Astrocyte (in vitro differentiated cells and primary cell): ENCODE measurements around the gene FOS. TPM values are rescaled to one million over a fixed set of nuclear protein-coding genes. Genes with fewer than 3 reads are reported as not detected.

Source experiments
- DNase-seq: peaks from one replicate; pipeline ENCODE4 v3.0.0-alpha.2; 2010; ENCODE audit warnings: low read depth
- FAIRE-seq: peaks from 2 replicates; lab custom pipeline; 2011; peaks lifted over from hg19 to GRCh38; lab: Jason Lieb, UNC
- H2AFZ ChIP-seq: 2 replicates; pipeline ENCODE4 v1.6.0; 2012; ENCODE audit warnings: low read depth, low read length, inconsistent platforms
- H3K27ac ChIP-seq: 2 replicates; pipeline ENCODE4 v1.5.1; 2011; ENCODE audit warnings: low read depth, low read length, inconsistent platforms
- H3K27me3 ChIP-seq: 2 replicates; pipeline ENCODE4 v1.6.0; 2011; ENCODE audit warnings: low read length, inconsistent platforms; ENCODE audit not compliant: insufficient read depth
- H3K36me3 ChIP-seq: 2 replicates; pipeline ENCODE4 v1.5.1; 2011; ENCODE audit warnings: low read length, inconsistent platforms; ENCODE audit not compliant: insufficient read depth
- H3K4me1 ChIP-seq: 2 replicates; pipeline ENCODE4 v1.5.1; 2011; ENCODE audit warnings: low read length, inconsistent platforms; ENCODE audit not compliant: insufficient read depth
- H3K4me2 ChIP-seq: 2 replicates; pipeline ENCODE4 v1.6.0; 2012; ENCODE audit warnings: low read length, inconsistent platforms
- H3K4me3 ChIP-seq: 2 replicates; pipeline ENCODE4 v1.5.1; 2011; ENCODE audit warnings: low read depth, mild to moderate bottlenecking, low read length, inconsistent platforms; ENCODE audit not compliant: insufficient read depth
- H3K79me2 ChIP-seq: 2 replicates; pipeline ENCODE4 v1.6.0; 2012; ENCODE audit warnings: mild to moderate bottlenecking, low read length, inconsistent platforms; ENCODE audit not compliant: insufficient read depth
- H3K9ac ChIP-seq: 2 replicates; pipeline ENCODE4 v1.6.0; 2012; ENCODE audit warnings: mild to moderate bottlenecking, low read length, inconsistent platforms
- H3K9me3 ChIP-seq: 2 replicates; pipeline ENCODE4 v1.5.1; 2012; ENCODE audit warnings: low read depth, mild to moderate bottlenecking, low read length, inconsistent platforms; ENCODE audit not compliant: insufficient read depth
- H4K20me1 ChIP-seq: 2 replicates; pipeline ENCODE4 v1.6.0; 2012; ENCODE audit warnings: low read length, inconsistent platforms; ENCODE audit not compliant: insufficient read depth
- H3K27ac Mint-ChIP-seq: one replicate; pipeline ENCODE4 v1.8.0; 2021; ENCODE audit warnings: mild to moderate bottlenecking, mixed read lengths; ENCODE audit not compliant: unreplicated experiment
- H3K27me3 Mint-ChIP-seq: one replicate; pipeline ENCODE4 v1.8.0; 2021; ENCODE audit warnings: low read depth, mixed read lengths; ENCODE audit not compliant: unreplicated experiment
- H3K36me3 Mint-ChIP-seq: one replicate; pipeline ENCODE4 v1.8.0; 2021; ENCODE audit warnings: low read depth, mixed read lengths; ENCODE audit not compliant: unreplicated experiment
- H3K4me1 Mint-ChIP-seq: one replicate; pipeline ENCODE4 v1.8.0; 2021; ENCODE audit warnings: low read depth, mixed read lengths; ENCODE audit not compliant: unreplicated experiment
- H3K4me3 Mint-ChIP-seq: one replicate; pipeline ENCODE4 v1.8.0; 2021; ENCODE audit warnings: mild to moderate bottlenecking, moderate library complexity, mixed read lengths; ENCODE audit not compliant: unreplicated experiment
- H3K9me3 Mint-ChIP-seq: one replicate; pipeline ENCODE4 v1.8.0; 2021; ENCODE audit warnings: mild to moderate bottlenecking, mixed read lengths; ENCODE audit not compliant: unreplicated experiment
- EZH2 ChIP-seq: IDR thresholded peaks from 2 replicates; pipeline ENCODE4 v1.6.1; 2012; ENCODE audit warnings: mild to moderate bottlenecking, low read length, inconsistent platforms; ENCODE audit not compliant: insufficient read depth
- total RNA-seq: library from RNA; stranded (reverse); gene quantifications from 2 replicates; pipeline ENCODE4 v1.2.1, GENCODE V29; 2021
- TF ChIP-seq, protein P1 (sequence below): IDR thresholded peaks from 2 replicates; pipeline ENCODE4 v1.5.1; 2011; ENCODE audit warnings: low read depth, mild to moderate bottlenecking, inconsistent platforms, low read length, moderate library complexity; ENCODE audit not compliant: insufficient read depth

Gene FOS
- total RNA-seq, 1 donor from 2014 or later: 57.7 TPM

DNA sequence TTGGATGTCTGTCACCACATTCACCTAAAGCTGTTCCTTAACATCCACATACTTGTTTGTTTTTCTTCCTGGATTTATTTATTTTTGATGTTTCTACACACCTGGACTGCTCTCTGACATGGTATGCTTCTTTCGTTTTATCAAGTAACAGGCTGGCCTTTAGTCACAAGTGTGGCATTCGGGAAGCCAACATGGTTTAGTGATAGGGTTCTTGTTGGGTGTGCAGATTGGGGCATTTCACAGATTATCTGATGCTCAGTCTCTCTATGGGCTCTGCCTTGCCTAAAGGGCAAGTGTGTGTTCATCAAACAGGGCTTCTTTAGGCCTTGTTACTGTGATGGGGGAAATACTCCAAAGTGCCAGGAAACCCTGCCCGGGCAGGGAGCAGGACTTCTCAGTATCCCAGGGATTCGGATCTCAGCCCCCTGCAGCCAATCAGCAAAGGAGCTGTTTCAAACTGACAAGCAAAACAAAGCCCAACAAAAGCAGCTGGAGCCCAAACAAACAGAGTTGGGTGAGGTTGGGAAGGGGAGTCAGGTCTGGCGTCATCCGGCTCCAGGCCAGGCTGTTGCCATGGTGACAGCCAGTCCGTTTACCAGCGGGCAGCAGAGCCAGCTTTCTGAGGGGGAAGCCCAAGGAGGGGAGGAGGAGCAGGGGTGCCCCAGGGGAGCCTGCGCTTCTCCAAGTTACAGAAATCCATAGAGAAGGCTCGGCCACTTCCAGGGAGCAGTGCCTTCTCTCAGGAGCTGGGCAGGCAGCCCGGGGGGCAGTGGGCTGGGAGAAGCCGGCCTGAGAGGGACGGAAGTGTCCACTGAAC is 31.9 kb downstream of the FOS start:
- H3K4me3 ChIP-seq: no peak overlapping the region
- peak overlapping the region; percentile 73 for H3K4me2 ChIP-seq
- H3K79me2 ChIP-seq: no peaks in the 10 kb centered on the region
- H4K20me1 ChIP-seq: no peaks in the 10 kb centered on the region
- H3K9me3 ChIP-seq: no peaks in the 10 kb centered on the region
- H3K9me3 Mint-ChIP-seq: no peaks in the 10 kb centered on the region
- FAIRE-seq (no peak), DNase-seq (peak; percentile 79)
- H3K4me1 Mint-ChIP-seq: no peaks in the 10 kb centered on the region
- TF ChIP-seq, protein P1, sequence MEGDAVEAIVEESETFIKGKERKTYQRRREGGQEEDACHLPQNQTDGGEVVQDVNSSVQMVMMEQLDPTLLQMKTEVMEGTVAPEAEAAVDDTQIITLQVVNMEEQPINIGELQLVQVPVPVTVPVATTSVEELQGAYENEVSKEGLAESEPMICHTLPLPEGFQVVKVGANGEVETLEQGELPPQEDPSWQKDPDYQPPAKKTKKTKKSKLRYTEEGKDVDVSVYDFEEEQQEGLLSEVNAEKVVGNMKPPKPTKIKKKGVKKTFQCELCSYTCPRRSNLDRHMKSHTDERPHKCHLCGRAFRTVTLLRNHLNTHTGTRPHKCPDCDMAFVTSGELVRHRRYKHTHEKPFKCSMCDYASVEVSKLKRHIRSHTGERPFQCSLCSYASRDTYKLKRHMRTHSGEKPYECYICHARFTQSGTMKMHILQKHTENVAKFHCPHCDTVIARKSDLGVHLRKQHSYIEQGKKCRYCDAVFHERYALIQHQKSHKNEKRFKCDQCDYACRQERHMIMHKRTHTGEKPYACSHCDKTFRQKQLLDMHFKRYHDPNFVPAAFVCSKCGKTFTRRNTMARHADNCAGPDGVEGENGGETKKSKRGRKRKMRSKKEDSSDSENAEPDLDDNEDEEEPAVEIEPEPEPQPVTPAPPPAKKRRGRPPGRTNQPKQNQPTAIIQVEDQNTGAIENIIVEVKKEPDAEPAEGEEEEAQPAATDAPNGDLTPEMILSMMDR: no peak
- no peak for TF ChIP-seq EZH2
- H3K4me3 Mint-ChIP-seq: no peak overlapping the region
- peaks cover 7% of the 10 kb centered on the region for H3K27me3 Mint-ChIP-seq
- peak overlapping the region; percentile 53 for H3K27ac ChIP-seq
- peak overlapping the region; percentile 48 for H3K27ac Mint-ChIP-seq
- H3K36me3 Mint-ChIP-seq: no peaks in the 10 kb centered on the region
- H3K36me3 ChIP-seq: no peaks in the 10 kb centered on the region
- peak overlapping the region; percentile 66 for H3K9ac ChIP-seq
- no peaks in the 10 kb centered on the region for H3K27me3 ChIP-seq
- peaks cover 18% of the 10 kb centered on the region for H3K4me1 ChIP-seq
- H2AFZ ChIP-seq: peak overlapping the region; percentile 76

DNA sequence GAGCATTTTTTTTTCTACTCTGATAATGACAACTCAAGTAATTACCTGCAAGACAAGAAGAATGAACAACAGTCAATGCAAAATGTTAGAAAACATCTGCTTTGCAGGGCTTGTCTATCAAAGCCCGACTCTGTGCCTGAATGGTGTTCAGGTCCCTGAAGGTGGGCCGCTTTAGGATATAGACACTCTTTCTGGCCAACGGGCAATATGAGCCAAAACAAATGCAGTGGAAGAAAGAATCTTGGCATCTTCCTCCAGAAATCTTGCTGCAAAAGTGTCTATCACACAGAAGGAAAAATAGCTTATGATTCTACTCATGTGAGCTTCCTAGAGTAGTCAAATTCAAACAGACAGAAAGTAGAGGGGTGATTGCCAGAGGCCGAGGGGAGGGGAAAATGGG is 32.7 kb downstream of the FOS start:
- H3K27me3 Mint-ChIP-seq: peaks cover 12% of the 10 kb centered on the region
- Histone ChIP-seq H2AFZ (no peak overlapping the region), H3K27me3 (no peaks in the 10 kb centered on the region), H3K27ac (no peak overlapping the region), H4K20me1 (no peaks in the 10 kb centered on the region), H3K9me3 (no peaks in the 10 kb centered on the region), H3K79me2 (no peaks in the 10 kb centered on the region), H3K36me3 (no peaks in the 10 kb centered on the region), H3K4me1 (peaks cover 18% of the 10 kb centered on the region), H3K9ac (peak overlapping the region; percentile 66), H3K4me2 (peak overlapping the region; percentile 73), H3K4me3 (no peak overlapping the region)
- H3K9me3 Mint-ChIP-seq: no peaks in the 10 kb centered on the region
- peak overlapping the region; percentile 35 for H3K4me3 Mint-ChIP-seq
- H3K27ac Mint-ChIP-seq: no peak overlapping the region
- no peak for TF ChIP-seq EZH2
- TF ChIP-seq, protein P1: no peak
- DNase-seq (no peak), FAIRE-seq (no peak)
- H3K4me1 Mint-ChIP-seq: no peaks in the 10 kb centered on the region
- no peaks in the 10 kb centered on the region for H3K36me3 Mint-ChIP-seq

DNA sequence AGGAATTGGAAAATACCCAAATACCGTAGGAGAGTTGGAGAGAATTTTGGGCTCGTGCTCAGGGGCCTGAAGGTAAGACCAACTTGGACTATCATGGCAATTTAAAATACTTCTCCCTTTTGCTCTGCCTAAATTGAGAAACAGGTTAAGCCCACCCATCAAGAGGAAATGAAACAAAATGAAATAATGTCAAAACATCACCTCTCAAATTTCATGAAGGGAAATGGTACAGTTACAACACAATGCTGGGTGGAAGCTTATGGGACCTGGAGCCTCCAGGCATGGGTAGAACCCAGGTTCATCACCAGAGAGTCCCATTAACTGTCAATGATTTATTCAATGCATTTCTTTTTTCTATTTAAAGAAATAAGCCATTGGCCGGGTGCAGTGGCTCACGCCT is 33.7 kb downstream of the FOS start:
- Histone ChIP-seq H3K27ac (no peak overlapping the region), H3K79me2 (no peaks in the 10 kb centered on the region), H2AFZ (no peak overlapping the region), H3K4me2 (no peak overlapping the region), H3K4me3 (no peak overlapping the region), H3K9me3 (no peaks in the 10 kb centered on the region), H3K27me3 (peaks cover 1% of the 10 kb centered on the region), H3K4me1 (peaks cover 18% of the 10 kb centered on the region), H4K20me1 (no peaks in the 10 kb centered on the region), H3K36me3 (no peaks in the 10 kb centered on the region), H3K9ac (no peak overlapping the region)
- Mint-ChIP-seq H3K27me3 (peaks cover 15% of the 10 kb centered on the region), H3K4me3 (no peak overlapping the region), H3K27ac (no peak overlapping the region), H3K9me3 (no peaks in the 10 kb centered on the region), H3K4me1 (no peaks in the 10 kb centered on the region), H3K36me3 (no peaks in the 10 kb centered on the region)
- TF ChIP-seq, protein P1: no peak
- TF ChIP-seq EZH2: no peak
- no peak for DNase-seq
- FAIRE-seq: no peak
